ENCODE data around the gene LPP. TPM values are rescaled to one million over a fixed set of nuclear protein-coding genes. Genes with fewer than 3 reads are reported as not detected.

The LPP gene
- total RNA-seq, 3 donors from 2014 or later: 15.5 to 19.2 (median 16.5) TPM

GRCh38 chr3:188527389-188527788 lies 373.4 kb downstream of the LPP start:
- H3K4me3 Mint-ChIP-seq: no peak overlapping the region
- H3K36me3 Mint-ChIP-seq (ENCODE audit: insufficient read depth): peaks cover 28% of the 10 kb centered on the region
- ATAC-seq: no peak
- H3K4me1 Mint-ChIP-seq (ENCODE audit: low read depth): no peaks in the 10 kb centered on the region
- no peaks in the 10 kb centered on the region for H3K27me3 Mint-ChIP-seq (ENCODE audit: low read depth)
- DNase-seq: no peak
- no peaks in the 10 kb centered on the region for H3K9me3 Mint-ChIP-seq

- no peak for ATAC-seq
- H3K36me3 Mint-ChIP-seq (ENCODE audit: insufficient read depth): peaks cover 28% of the 10 kb centered on the region
- H3K9me3 Mint-ChIP-seq: no peaks in the 10 kb centered on the region
- peaks cover 4% of the 10 kb centered on the region for H3K4me1 Mint-ChIP-seq (ENCODE audit: low read depth)
- H3K4me3 Mint-ChIP-seq: no peak overlapping the region
- no peaks in the 10 kb centered on the region for H3K27me3 Mint-ChIP-seq (ENCODE audit: low read depth)
- no peak for DNase-seq
These were observed 374.4 kb downstream of the LPP start for GRCh38 chr3:188528396-188528795.

GRCh38 chr3:188529228-188529627 lies 375.3 kb downstream of the LPP start:
- no peak for DNase-seq
- H3K36me3 Mint-ChIP-seq (ENCODE audit: insufficient read depth): peaks cover 23% of the 10 kb centered on the region
- ATAC-seq: no peak
- no peak overlapping the region for H3K4me3 Mint-ChIP-seq
- peaks cover 4% of the 10 kb centered on the region for H3K4me1 Mint-ChIP-seq (ENCODE audit: low read depth)
- H3K27me3 Mint-ChIP-seq (ENCODE audit: low read depth): no peaks in the 10 kb centered on the region
- no peaks in the 10 kb centered on the region for H3K9me3 Mint-ChIP-seq

- no peak overlapping the region for H3K4me3 Mint-ChIP-seq
- peaks cover 6% of the 10 kb centered on the region for H3K4me1 Mint-ChIP-seq (ENCODE audit: low read depth)
- H3K9me3 Mint-ChIP-seq: no peaks in the 10 kb centered on the region
- ATAC-seq (no peak), DNase-seq (no peak)
- peaks cover 17% of the 10 kb centered on the region for H3K36me3 Mint-ChIP-seq (ENCODE audit: insufficient read depth)
- no peaks in the 10 kb centered on the region for H3K27me3 Mint-ChIP-seq (ENCODE audit: low read depth)
These were observed 376.3 kb downstream of the LPP start for GRCh38 chr3:188530226-188530625.

- no peak for ATAC-seq
- peaks cover 6% of the 10 kb centered on the region for H3K4me1 Mint-ChIP-seq (ENCODE audit: low read depth)
- DNase-seq: no peak
These were observed 377.3 kb downstream of the LPP start for GRCh38 chr3:188531210-188531609.

GRCh38 chr3:188533172-188533571 lies 379.2 kb downstream of the LPP start:
- DNase-seq (no peak), ATAC-seq (no peak)
- Mint-ChIP-seq H3K27me3 (ENCODE audit: low read depth) (no peaks in the 10 kb centered on the region), H3K9me3 (no peaks in the 10 kb centered on the region), H3K36me3 (ENCODE audit: insufficient read depth) (peaks cover 6% of the 10 kb centered on the region), H3K4me1 (ENCODE audit: low read depth) (peaks cover 8% of the 10 kb centered on the region), H3K4me3 (no peak overlapping the region)

More at GRCh38 chr3:188531210-188531609, 377.3 kb downstream of the LPP start:
- H3K4me3 Mint-ChIP-seq: no peak overlapping the region
- H3K36me3 Mint-ChIP-seq (ENCODE audit: insufficient read depth): peaks cover 10% of the 10 kb centered on the region
- H3K9me3 Mint-ChIP-seq: no peaks in the 10 kb centered on the region
- H3K27me3 Mint-ChIP-seq (ENCODE audit: low read depth): no peaks in the 10 kb centered on the region

- DNase-seq (no peak), ATAC-seq (no peak)
- H3K9me3 Mint-ChIP-seq: no peaks in the 10 kb centered on the region
- H3K27me3 Mint-ChIP-seq (ENCODE audit: low read depth): no peaks in the 10 kb centered on the region
- peaks cover 6% of the 10 kb centered on the region for H3K36me3 Mint-ChIP-seq (ENCODE audit: insufficient read depth)
- H3K4me1 Mint-ChIP-seq (ENCODE audit: low read depth): peaks cover 8% of the 10 kb centered on the region
- H3K4me3 Mint-ChIP-seq: no peak overlapping the region
These were observed 379.8 kb downstream of the LPP start for GRCh38 chr3:188533612-188534357.

- H3K36me3 Mint-ChIP-seq (ENCODE audit: insufficient read depth): peaks cover 7% of the 10 kb centered on the region
- no peaks in the 10 kb centered on the region for H3K27me3 Mint-ChIP-seq (ENCODE audit: low read depth)
- H3K4me1 Mint-ChIP-seq (ENCODE audit: low read depth): peaks cover 8% of the 10 kb centered on the region
- no peak for ATAC-seq
- no peaks in the 10 kb centered on the region for H3K9me3 Mint-ChIP-seq
- DNase-seq: no peak
- H3K4me3 Mint-ChIP-seq: no peak overlapping the region
These were observed 380.7 kb downstream of the LPP start for GRCh38 chr3:188534633-188535032.

GRCh38 chr3:188537606-188538005 lies 383.6 kb downstream of the LPP start:
- Mint-ChIP-seq H3K4me3 (no peak overlapping the region), H3K4me1 (ENCODE audit: low read depth) (peaks cover 14% of the 10 kb centered on the region), H3K36me3 (ENCODE audit: insufficient read depth) (peaks cover 3% of the 10 kb centered on the region), H3K9me3 (no peaks in the 10 kb centered on the region), H3K27me3 (ENCODE audit: low read depth) (no peaks in the 10 kb centered on the region)
- DNase-seq: no peak
- no peak for ATAC-seq

- DNase-seq (no peak), ATAC-seq (no peak)
- peaks cover 10% of the 10 kb centered on the region for H3K4me1 Mint-ChIP-seq (ENCODE audit: low read depth)
- peaks cover 11% of the 10 kb centered on the region for H3K36me3 Mint-ChIP-seq (ENCODE audit: insufficient read depth)
- no peak overlapping the region for H3K4me3 Mint-ChIP-seq
- no peaks in the 10 kb centered on the region for H3K27me3 Mint-ChIP-seq (ENCODE audit: low read depth)
- peaks cover 3% of the 10 kb centered on the region for H3K9me3 Mint-ChIP-seq
These were observed 385.1 kb downstream of the LPP start for GRCh38 chr3:188539037-188539436.

- H3K9me3 Mint-ChIP-seq: peaks cover 3% of the 10 kb centered on the region
- H3K4me3 Mint-ChIP-seq: no peak overlapping the region
- H3K4me1 Mint-ChIP-seq (ENCODE audit: low read depth): peaks cover 8% of the 10 kb centered on the region
- no peak for DNase-seq
- H3K36me3 Mint-ChIP-seq (ENCODE audit: insufficient read depth): peaks cover 11% of the 10 kb centered on the region
- no peaks in the 10 kb centered on the region for H3K27me3 Mint-ChIP-seq (ENCODE audit: low read depth)
- no peak for ATAC-seq
These were observed 385.8 kb downstream of the LPP start for GRCh38 chr3:188539631-188540194.

- ATAC-seq: no peak
- H3K4me1 Mint-ChIP-seq (ENCODE audit: low read depth): peaks cover 8% of the 10 kb centered on the region
- H3K36me3 Mint-ChIP-seq (ENCODE audit: insufficient read depth): peaks cover 17% of the 10 kb centered on the region
These were observed 388.2 kb downstream of the LPP start for GRCh38 chr3:188542196-188542595.

GRCh38 chr3:188544012-188544411 lies 390.1 kb downstream of the LPP start:
- Mint-ChIP-seq H3K9me3 (peaks cover 3% of the 10 kb centered on the region), H3K4me3 (no peak overlapping the region), H3K27me3 (ENCODE audit: low read depth) (no peaks in the 10 kb centered on the region), H3K4me1 (ENCODE audit: low read depth) (peaks cover 5% of the 10 kb centered on the region), H3K36me3 (ENCODE audit: insufficient read depth) (peaks cover 28% of the 10 kb centered on the region)
- DNase-seq (no peak), ATAC-seq (no peak)

More at GRCh38 chr3:188542196-188542595, 388.2 kb downstream of the LPP start:
- DNase-seq: no peak
- H3K27me3 Mint-ChIP-seq (ENCODE audit: low read depth): no peaks in the 10 kb centered on the region
- no peak overlapping the region for H3K4me3 Mint-ChIP-seq
- peaks cover 3% of the 10 kb centered on the region for H3K9me3 Mint-ChIP-seq

GRCh38 chr3:188546835-188547670 lies 393.1 kb downstream of the LPP start:
- Mint-ChIP-seq H3K36me3 (ENCODE audit: insufficient read depth) (peaks cover 25% of the 10 kb centered on the region), H3K9me3 (peaks cover 3% of the 10 kb centered on the region), H3K4me1 (ENCODE audit: low read depth) (peaks cover 4% of the 10 kb centered on the region), H3K4me3 (no peak overlapping the region), H3K27me3 (ENCODE audit: low read depth) (no peaks in the 10 kb centered on the region)
- DNase-seq: no peak
- no peak for ATAC-seq
